DMS53 treated with DMSO at 0.1 percent for 48 hours (cell line): Measurements from ENCODE around the gene TMEM106C.

Experiments
- DNase-seq: peaks from one replicate; lab custom pipeline; 2025; ENCODE audit not compliant: unreplicated experiment; lab: John Stamatoyannopoulos, UW

Gene TMEM106C

GRCh38 chr12:47979166-47979565 is 15.8 kb downstream of the TMEM106C start:
- DNase-seq = no peak

- DNase-seq = no peak
Observed at GRCh38 chr12:47979686-47980085, 16.3 kb downstream of the TMEM106C start.

GRCh38 chr12:47980197-47980596 is 16.8 kb downstream of the TMEM106C start:
- no peak for DNase-seq

GRCh38 chr12:47980779-47981495 is 17.5 kb downstream of the TMEM106C start:
- DNase-seq = no peak

GRCh38 chr12:47981496-47982260 is 18.3 kb downstream of the TMEM106C start:
- no peak for DNase-seq

GRCh38 chr12:47982311-47982710 is 18.9 kb downstream of the TMEM106C start:
- no peak for DNase-seq

- DNase-seq = no peak
Observed at GRCh38 chr12:47982770-47983169, 19.4 kb downstream of the TMEM106C start.

- no peak for DNase-seq
Observed at GRCh38 chr12:47983541-47984115, 20.2 kb downstream of the TMEM106C start.

GRCh38 chr12:47984331-47984801 is 21.0 kb downstream of the TMEM106C start:
- no peak for DNase-seq

GRCh38 chr12:47985596-47986290 is 22.3 kb downstream of the TMEM106C start:
- DNase-seq = no peak

GRCh38 chr12:47986291-47986660 is 22.9 kb downstream of the TMEM106C start:
- DNase-seq = no peak

GRCh38 chr12:47986832-47987231 is 23.4 kb downstream of the TMEM106C start:
- DNase-seq = no peak

GRCh38 chr12:47987411-47988072 is 24.1 kb downstream of the TMEM106C start:
- DNase-seq = no peak

GRCh38 chr12:47988073-47989022 is 25.0 kb downstream of the TMEM106C start:
- DNase-seq = no peak

GRCh38 chr12:47989023-47989417 is 25.6 kb downstream of the TMEM106C start:
- no peak for DNase-seq

GRCh38 chr12:47989666-47990065 is 26.3 kb downstream of the TMEM106C start:
- DNase-seq = no peak

- no peak for DNase-seq
Observed at GRCh38 chr12:47990351-47991105, 27.1 kb downstream of the TMEM106C start.

- no peak for DNase-seq
Observed at GRCh38 chr12:47991106-47992061, 28.0 kb downstream of the TMEM106C start.
